Uterus (tissue), 4 donors: ENCODE data around the gene CHML. TPM values are rescaled to one million over a fixed set of nuclear protein-coding genes. Genes with fewer than 3 reads are reported as not detected.

ENCODE experiments used
- DNase-seq, 2 donors: peaks; one replicate each; pipeline ENCODE4 v3.0.0-alpha.2; 2019 to 2020
- H3K27ac ChIP-seq, 2 donors: fragments of 200-600 bp; sonication (generic); 1 replicate in 1 of 2; 2 replicates in 1 of 2; pipeline ENCODE4 v1.5.1; 2016 to 2018
- H3K27me3 ChIP-seq, 2 donors: fragments of 200-600 bp; sonication (generic); one replicate each; pipeline ENCODE4 v1.5.1; 2018 to 2019; ENCODE audit warnings: control low read depth in 1 of 2
- H3K36me3 ChIP-seq, 2 donors: fragments of 200-600 bp; sonication (generic); one replicate each; pipeline ENCODE4 v1.5.1; 2019; ENCODE audit warnings: control low read depth in 1 of 2
- H3K4me1 ChIP-seq, 2 donors: fragments of 200-600 bp; sonication (generic); one replicate each; pipeline ENCODE4 v1.5.1; 2018 to 2019; ENCODE audit warnings: control low read depth in 1 of 2
- H3K4me3 ChIP-seq, 2 donors: fragments of 200-600 bp; sonication (generic); 1 replicate in 1 of 2; 2 replicates in 1 of 2; pipeline ENCODE4 v1.5.1; 2018 to 2019; ENCODE audit warnings: mild to moderate bottlenecking in 1 of 2
- H3K9me3 ChIP-seq, 2 donors: fragments of 200-600 bp; sonication (generic); one replicate each; pipeline ENCODE4 v1.5.1; 2019; ENCODE audit warnings: control low read depth in 1 of 2
- CTCF ChIP-seq, 4 experiments: fragments of 200-600 bp in 2 of 4; fragments of 450-650 bp in 2 of 4; sonication (generic) in 2 of 4; IDR thresholded peaks; one replicate each; pipeline ENCODE4 v1.5.1; 2016 to 2019; ENCODE audit warnings: antibody characterized with exemption in 4 of 4, mild to moderate bottlenecking in 2 of 4, moderate library complexity in 1 of 4
- POLR2A ChIP-seq, 2 donors: fragments of 450-650 bp; IDR thresholded peaks; one replicate each; pipeline ENCODE4 v1.6.1; 2016; ENCODE audit warnings: antibody characterized with exemption in 2 of 2, mild to moderate bottlenecking in 1 of 2, moderate library complexity in 1 of 2
- intact Hi-C: fragments of 100-400 bp; cut with DNase I; formaldehyde crosslinking; loops from one replicate; pipeline ENCODE4 v1.15.1; 2023; ENCODE audit warnings: low total_unique reads
- total RNA-seq, 4 donors: library from RNA; depleted of rRNA in 3 of 4; stranded (reverse); fragments of >200 nt in 3 of 4; gene quantifications; one replicate each; pipeline versions ENCODE4 v1.1.0 to v1.2.4, GENCODE V29; 2014 to 2023
- donor health status: DM: yes; HTN: yes; CAD: no.

CHML gene
- total RNA-seq, 4 donors from 2014 or later, result 4.9 to 34.6 (median 9.1) TPM

- Histone ChIP-seq H3K27me3 (no peaks in the 10 kb centered on the region), H3K27ac (no peak overlapping the region), H3K36me3 (no peaks in the 10 kb centered on the region), H3K4me1 (no peaks in the 10 kb centered on the region), H3K9me3 (no peaks in the 10 kb centered on the region), H3K4me3 (no peak overlapping the region)
- no peak for DNase-seq
- TF ChIP-seq CTCF (IDR thresholded peaks at IDR 0.05), result no peak
- TF ChIP-seq POLR2A (IDR thresholded peaks at IDR 0.05), result no peak
- intact Hi-C loops, result no loop called here
These were observed 3.9 kb downstream of the CHML start for GRCh38 chr1:241636291-241636690.

GRCh38 chr1:241635556-241636152 lies 4.5 kb downstream of the CHML start:
- Histone ChIP-seq H3K9me3 (no peaks in the 10 kb centered on the region), H3K27me3 (no peaks in the 10 kb centered on the region), H3K4me3 (no peak overlapping the region), H3K4me1 (no peaks in the 10 kb centered on the region), H3K27ac (no peak overlapping the region), H3K36me3 (no peaks in the 10 kb centered on the region)
- no peak for DNase-seq
- intact Hi-C loops, result no loop called here
- TF ChIP-seq CTCF (IDR thresholded peaks at IDR 0.05) (no peak), POLR2A (IDR thresholded peaks at IDR 0.05) (no peak)

GRCh38 chr1:241632987-241633386 lies 7.2 kb downstream of the CHML start:
- no peak for DNase-seq
- Histone ChIP-seq H3K36me3 (no peaks in the 10 kb centered on the region), H3K27me3 (no peaks in the 10 kb centered on the region), H3K4me3 (no peak overlapping the region), H3K27ac (no peak overlapping the region), H3K9me3 (no peaks in the 10 kb centered on the region), H3K4me1 (no peaks in the 10 kb centered on the region)
- TF ChIP-seq CTCF (IDR thresholded peaks at IDR 0.05), result no peak
- TF ChIP-seq POLR2A (IDR thresholded peaks at IDR 0.05), result no peak
- intact Hi-C loops, result no loop called here

- TF ChIP-seq POLR2A (IDR thresholded peaks at IDR 0.05), result no peak
- no peak for TF ChIP-seq CTCF (IDR thresholded peaks at IDR 0.05)
- Histone ChIP-seq H3K27me3 (no peaks in the 10 kb centered on the region), H3K27ac (no peak overlapping the region), H3K36me3 (no peaks in the 10 kb centered on the region), H3K4me3 (no peak overlapping the region), H3K9me3 (no peaks in the 10 kb centered on the region), H3K4me1 (no peaks in the 10 kb centered on the region)
- intact Hi-C loops, result no loop called here
- no peak for DNase-seq
These were observed 8.5 kb downstream of the CHML start for GRCh38 chr1:241631674-241632073.

- intact Hi-C loops, result no loop called here
- TF ChIP-seq CTCF (IDR thresholded peaks at IDR 0.05) (no peak), POLR2A (IDR thresholded peaks at IDR 0.05) (no peak)
- DNase-seq, result no peak
- H3K27ac ChIP-seq, result no peak overlapping the region
- no peaks in the 10 kb centered on the region for H3K9me3 ChIP-seq
- no peaks in the 10 kb centered on the region for H3K27me3 ChIP-seq
- H3K36me3 ChIP-seq, result no peaks in the 10 kb centered on the region
- no peak overlapping the region for H3K4me3 ChIP-seq
- no peaks in the 10 kb centered on the region for H3K4me1 ChIP-seq
These were observed 9.3 kb downstream of the CHML start for GRCh38 chr1:241630899-241631298.
